SK-N-MC (cell line): ENCODE measurements around the gene MTA1.

ENCODE experiments used
- EZH2 ChIP-seq: fragments of 200-600 bp; sonication (generic); IDR thresholded peaks from one replicate; pipeline ENCODE4 v1.6.1; 2017; ENCODE audit warnings: antibody characterized with exemption
- POLR2AphosphoS5 ChIP-seq: IDR thresholded peaks from 2 replicates; pipeline ENCODE4 v1.6.1; 2012; ENCODE audit warnings: mild to moderate bottlenecking, low read depth, low read length, borderline replicate concordance

DNA sequence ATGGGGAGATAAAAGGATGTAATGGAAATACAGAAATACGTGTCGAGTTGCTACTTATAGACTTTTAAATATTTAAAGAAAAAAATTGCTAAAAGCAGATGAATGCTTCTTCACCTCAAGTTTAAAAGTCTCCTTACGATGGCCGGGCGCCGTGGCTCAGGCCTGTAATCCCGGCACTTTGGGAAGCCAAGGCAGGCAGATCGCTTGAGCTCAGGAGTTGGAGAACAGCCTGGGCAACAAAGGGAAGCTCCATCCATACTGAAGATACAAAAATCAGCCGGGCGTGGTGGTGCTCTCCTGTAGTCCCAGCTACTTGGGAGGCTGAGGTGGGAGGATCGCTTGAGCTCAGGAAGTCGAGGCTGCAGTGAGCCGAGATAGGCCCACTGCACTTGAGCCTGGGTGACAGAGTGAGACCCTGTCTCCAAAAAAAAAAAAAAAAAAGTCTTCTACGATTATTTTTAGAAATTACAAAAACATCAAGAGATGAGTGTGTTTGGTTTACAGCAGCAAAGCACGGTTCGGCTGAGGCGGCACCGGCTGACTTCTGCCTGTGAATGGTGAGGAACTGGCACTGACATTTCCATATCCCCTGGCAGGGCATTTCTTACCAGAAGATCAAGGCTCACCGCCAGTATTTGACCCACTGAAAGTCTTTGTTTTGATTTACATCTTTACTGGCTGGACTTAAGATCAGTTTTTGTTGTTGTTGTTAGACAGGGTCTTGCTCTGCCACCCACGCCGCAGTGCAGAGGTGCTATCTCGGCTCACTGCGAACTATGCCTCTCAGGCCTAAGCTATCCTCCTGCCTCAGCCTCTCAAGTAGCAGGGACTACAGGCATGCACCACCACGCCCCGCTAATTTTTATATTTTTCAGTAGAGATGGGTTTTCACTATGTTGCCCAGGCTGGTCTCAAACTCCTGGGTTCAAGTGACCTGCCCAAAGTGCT, 3.9 kb upstream of the MTA1 start:
- TF ChIP-seq POLR2AphosphoS5, result no peak
- no peak for TF ChIP-seq EZH2
